DOHH2 (cell line): Measurements from ENCODE around the gene DISP2.

Experiments
- H3F3A ChIP-seq: fragments of 200-600 bp; sonication (generic), shearing (Covaris generic); 2 replicates; pipeline ENCODE4 v1.6.0; 2016; ENCODE audit warnings: antibody characterized with exemption, mild to moderate bottlenecking; ENCODE audit not compliant: control insufficient read depth, insufficient read depth
- H3K27ac ChIP-seq: fragments of 200-600 bp; sonication (generic); 2 replicates; pipeline ENCODE4 v1.5.1; 2014; ENCODE audit warnings: low read depth, mild to moderate bottlenecking, low read length, moderate library complexity
- H3K27me3 ChIP-seq: fragments of 200-600 bp; sonication (generic); 2 replicates; pipeline ENCODE4 v1.6.1; 2014; ENCODE audit warnings: mild to moderate bottlenecking, low read length, mixed read lengths; ENCODE audit not compliant: control insufficient read depth
- H3K36me3 ChIP-seq: fragments of 200-600 bp; sonication (generic); 2 replicates; pipeline ENCODE4 v1.6.1; 2014; ENCODE audit warnings: mild to moderate bottlenecking, low read length, moderate library complexity, mixed read lengths; ENCODE audit not compliant: control insufficient read depth
- H3K4me1 ChIP-seq: fragments of 200-600 bp; sonication (generic); 2 replicates; pipeline ENCODE4 v1.6.1; 2014; ENCODE audit warnings: mild to moderate bottlenecking, low read length, mixed read lengths; ENCODE audit not compliant: control insufficient read depth
- H3K4me2 ChIP-seq: fragments of 200-600 bp; sonication (generic); 2 replicates; pipeline ENCODE4 v1.6.0; 2014; ENCODE audit warnings: mild to moderate bottlenecking, low read length, moderate library complexity
- H3K4me3 ChIP-seq: fragments of 200-600 bp; sonication (generic); 2 replicates; pipeline ENCODE4 v1.5.1; 2014; ENCODE audit warnings: mild to moderate bottlenecking, low read length, mixed read lengths
- H3K79me2 ChIP-seq: fragments of 200-600 bp; sonication (generic); 2 replicates; pipeline ENCODE4 v1.6.1; 2014; ENCODE audit warnings: mild to moderate bottlenecking, low read length, mixed read lengths; ENCODE audit not compliant: control insufficient read depth
- H3K9me2 ChIP-seq: fragments of 200-600 bp; sonication (generic); replicated peaks from 2 replicates; pipeline ENCODE4 v1.6.1; 2014; ENCODE audit warnings: mild to moderate bottlenecking, low read length, mixed read lengths; ENCODE audit not compliant: control insufficient read depth
- H3K9me3 ChIP-seq: fragments of 200-600 bp; sonication (generic); 2 replicates; pipeline ENCODE4 v1.6.1; 2014; ENCODE audit warnings: antibody characterized with exemption, low read length, mixed read lengths; ENCODE audit not compliant: control insufficient read depth, insufficient read depth
- H4K20me1 ChIP-seq: fragments of 200-600 bp; sonication (generic); 2 replicates; pipeline ENCODE4 v1.6.0; 2014; ENCODE audit warnings: low read depth, mild to moderate bottlenecking, antibody characterized with exemption, low read length, moderate library complexity; ENCODE audit not compliant: control insufficient read depth, insufficient read depth
- CTCF ChIP-seq: fragments of 200-600 bp; sonication (generic); IDR thresholded peaks from one replicate; pipeline ENCODE4 v1.5.1; 2014; ENCODE audit warnings: antibody characterized with exemption, mild to moderate bottlenecking, low read depth, low read length; ENCODE audit not compliant: poor library complexity, severe bottlenecking
- EZH2phosphoT487 ChIP-seq: fragments of 200-600 bp; sonication (generic); IDR thresholded peaks from 2 replicates; pipeline ENCODE4 v1.6.1; 2017; ENCODE audit warnings: borderline replicate concordance, mild to moderate bottlenecking, antibody characterized with exemption, low read length, moderate library complexity, mixed read lengths

Gene DISP2

GRCh38 chr15:40388941-40389823 lies 31.2 kb downstream of the DISP2 start:
- Histone ChIP-seq H3K9me3 (no peaks in the 10 kb centered on the region), H3K4me1 (peaks cover 8% of the 10 kb centered on the region), H3K27me3 (no peaks in the 10 kb centered on the region), H3K79me2 (peaks cover 22% of the 10 kb centered on the region), H4K20me1 (no peaks in the 10 kb centered on the region), H3K27ac (no peak overlapping the region), H3F3A (peaks cover 2% of the 10 kb centered on the region; the same call in 1 of the 2 replicates), H3K4me2 (no peak overlapping the region), H3K4me3 (no peak overlapping the region), H3K36me3 (peaks cover 92% of the 10 kb centered on the region), H3K9me2 (no peaks in the 10 kb centered on the region)
- TF ChIP-seq EZH2phosphoT487 (no peak), CTCF (no peak)

GRCh38 chr15:40389824-40390595 lies 32.0 kb downstream of the DISP2 start:
- Histone ChIP-seq H3K9me2 (no peaks in the 10 kb centered on the region), H3K36me3 (peaks cover 87% of the 10 kb centered on the region), H3K27ac (no peak overlapping the region), H4K20me1 (no peaks in the 10 kb centered on the region), H3K9me3 (no peaks in the 10 kb centered on the region), H3F3A (peaks cover 2% of the 10 kb centered on the region; the same call in 1 of the 2 replicates), H3K4me3 (no peak overlapping the region), H3K4me1 (no peaks in the 10 kb centered on the region; the same call in 1 of the 2 replicates), H3K27me3 (no peaks in the 10 kb centered on the region), H3K79me2 (peaks cover 14% of the 10 kb centered on the region), H3K4me2 (no peak overlapping the region)
- TF ChIP-seq EZH2phosphoT487: no peak
- no peak for TF ChIP-seq CTCF

GRCh38 chr15:40392986-40393948 lies 35.2 kb downstream of the DISP2 start:
- Histone ChIP-seq H3K27me3 (no peaks in the 10 kb centered on the region), H3K9me2 (no peaks in the 10 kb centered on the region), H3K4me3 (no peak overlapping the region), H3K36me3 (peaks cover 59% of the 10 kb centered on the region), H3K79me2 (no peaks in the 10 kb centered on the region), H3K27ac (no peak overlapping the region), H3K9me3 (no peaks in the 10 kb centered on the region), H3K4me2 (no peak overlapping the region), H3K4me1 (peaks cover 9% of the 10 kb centered on the region), H4K20me1 (no peaks in the 10 kb centered on the region), H3F3A (peaks cover 9% of the 10 kb centered on the region)
- TF ChIP-seq CTCF (no peak), EZH2phosphoT487 (no peak)
